ENCODE data around the gene DUSP23.

Gene DUSP23

GRCh38 chr1:159815926-159816325, 35.2 kb downstream of the DUSP23 start:
- no peak for DNase-seq (ENCODE audit: low read depth)
- H3K4me3 ChIP-seq (ENCODE audit: low read depth, low read length), result no peak overlapping the region
- TF ChIP-seq CTCF (conservative IDR thresholded peaks at IDR 0.05; ENCODE audit: low read depth, low read length), result no peak

GRCh38 chr1:159817276-159818041, 36.7 kb downstream of the DUSP23 start:
- no peak overlapping the region for H3K4me3 ChIP-seq (ENCODE audit: low read depth, low read length)
- no peak for DNase-seq (ENCODE audit: low read depth)
- TF ChIP-seq CTCF (conservative IDR thresholded peaks at IDR 0.05; ENCODE audit: low read depth, low read length), result no peak

- peak; percentile 80 for TF ChIP-seq CTCF (conservative IDR thresholded peaks at IDR 0.05; ENCODE audit: low read depth, low read length)
- no peak overlapping the region for H3K4me3 ChIP-seq (ENCODE audit: low read depth, low read length)
- DNase-seq (ENCODE audit: low read depth), result peak; percentile 67
Observed at GRCh38 chr1:159821171-159821867, 40.6 kb downstream of the DUSP23 start.

- no peak for TF ChIP-seq CTCF (conservative IDR thresholded peaks at IDR 0.05; ENCODE audit: low read depth, low read length)
- DNase-seq (ENCODE audit: low read depth), result no peak
- H3K4me3 ChIP-seq (ENCODE audit: low read depth, low read length), result no peak overlapping the region
Observed at GRCh38 chr1:159823406-159823805, 42.6 kb downstream of the DUSP23 start.

- no peak overlapping the region for H3K4me3 ChIP-seq (ENCODE audit: low read depth, low read length)
- no peak for TF ChIP-seq CTCF (conservative IDR thresholded peaks at IDR 0.05; ENCODE audit: low read depth, low read length)
- no peak for DNase-seq (ENCODE audit: low read depth)
Observed at GRCh38 chr1:159825564-159825963, 44.8 kb downstream of the DUSP23 start.

- no peak for DNase-seq (ENCODE audit: low read depth)
- no peak for TF ChIP-seq CTCF (conservative IDR thresholded peaks at IDR 0.05; ENCODE audit: low read depth, low read length)
- no peak within 1 kb of the TSS for H3K4me3 ChIP-seq (ENCODE audit: low read depth, low read length)
Observed at GRCh38 chr1:159826441-159827101, 45.8 kb downstream of the DUSP23 start, which contains the start of gene SLAMF8. Gene SLAMF8 (plus strand): TSS chr1:159826873. CDS start chr1:159826899, 26 bp downstream.

All from choroid plexus epithelial cell (primary cell).